SK-N-SH treated with all-trans-retinoic acid at 6 μM for 48 hours (cell line): ENCODE results near the gene FAM20B.

Source experiments
- PPARA ChIP-seq: fragments of 250-450 bp; sonication (Bioruptor Pico); IDR thresholded peaks from 2 replicates; pipeline ENCODE4 v1.5.0; 2020; ENCODE audit warnings: mild to moderate bottlenecking, borderline replicate concordance
- TF ChIP-seq, protein P1 (sequence below): fragments of 250-450 bp; sonication (Bioruptor Pico); IDR thresholded peaks from 2 replicates; pipeline ENCODE4 v1.8.0; 2020; ENCODE audit warnings: mild to moderate bottlenecking, moderate library complexity, borderline replicate concordance

DNA sequence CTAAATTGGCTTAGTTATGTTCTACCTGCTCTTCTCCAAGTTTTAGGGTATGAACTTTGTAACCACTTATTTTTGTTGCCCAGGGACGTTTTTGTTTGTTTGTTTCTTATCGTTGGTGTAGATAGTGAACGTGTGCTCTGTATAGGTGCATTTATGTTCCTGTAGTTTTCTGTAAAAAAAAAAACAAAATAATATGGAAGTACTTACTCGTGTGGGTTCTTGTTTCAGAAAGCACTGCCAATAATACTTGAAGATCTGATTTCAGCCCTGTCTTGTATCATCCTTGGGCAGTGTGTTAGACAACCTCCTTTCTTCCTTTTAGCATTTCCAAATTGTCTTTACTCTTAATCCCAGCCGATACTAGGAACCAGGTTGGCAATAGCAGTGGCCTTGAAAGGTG, 4.4 kb downstream of the FAM20B start:
- TF ChIP-seq, protein P1, sequence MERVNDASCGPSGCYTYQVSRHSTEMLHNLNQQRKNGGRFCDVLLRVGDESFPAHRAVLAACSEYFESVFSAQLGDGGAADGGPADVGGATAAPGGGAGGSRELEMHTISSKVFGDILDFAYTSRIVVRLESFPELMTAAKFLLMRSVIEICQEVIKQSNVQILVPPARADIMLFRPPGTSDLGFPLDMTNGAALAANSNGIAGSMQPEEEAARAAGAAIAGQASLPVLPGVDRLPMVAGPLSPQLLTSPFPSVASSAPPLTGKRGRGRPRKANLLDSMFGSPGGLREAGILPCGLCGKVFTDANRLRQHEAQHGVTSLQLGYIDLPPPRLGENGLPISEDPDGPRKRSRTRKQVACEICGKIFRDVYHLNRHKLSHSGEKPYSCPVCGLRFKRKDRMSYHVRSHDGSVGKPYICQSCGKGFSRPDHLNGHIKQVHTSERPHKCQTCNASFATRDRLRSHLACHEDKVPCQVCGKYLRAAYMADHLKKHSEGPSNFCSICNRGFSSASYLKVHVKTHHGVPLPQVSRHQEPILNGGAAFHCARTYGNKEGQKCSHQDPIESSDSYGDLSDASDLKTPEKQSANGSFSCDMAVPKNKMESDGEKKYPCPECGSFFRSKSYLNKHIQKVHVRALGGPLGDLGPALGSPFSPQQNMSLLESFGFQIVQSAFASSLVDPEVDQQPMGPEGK (CRISPR knock-in tag): no peak
- no peak for TF ChIP-seq PPARA
